GM13976 (cell line): Measurements from ENCODE around the gene ADGRG6.

ENCODE experiments used
- DNase-seq: peaks from one replicate; pipeline ENCODE4 v3.0.0; 2012; ENCODE audit warnings: low spot score
- CTCF ChIP-seq: IDR thresholded peaks from 2 replicates; pipeline ENCODE4 v1.5.1; 2012; ENCODE audit warnings: borderline replicate concordance, mild to moderate bottlenecking; ENCODE audit not compliant: insufficient read depth; ENCODE audit errors: extremely low read depth, missing control alignments, control extremely low read depth
- in situ Hi-C: fragments of 300-500 bp; cut with MboI; formaldehyde crosslinking; loops from one replicate; pipeline ENCODE4 v1.12.0; 2022; ENCODE audit warnings: low sequenced_read_pairs, mixed read lengths, inconsistent platforms; ENCODE audit not compliant: unreplicated experiment

ADGRG6 gene

DNA sequence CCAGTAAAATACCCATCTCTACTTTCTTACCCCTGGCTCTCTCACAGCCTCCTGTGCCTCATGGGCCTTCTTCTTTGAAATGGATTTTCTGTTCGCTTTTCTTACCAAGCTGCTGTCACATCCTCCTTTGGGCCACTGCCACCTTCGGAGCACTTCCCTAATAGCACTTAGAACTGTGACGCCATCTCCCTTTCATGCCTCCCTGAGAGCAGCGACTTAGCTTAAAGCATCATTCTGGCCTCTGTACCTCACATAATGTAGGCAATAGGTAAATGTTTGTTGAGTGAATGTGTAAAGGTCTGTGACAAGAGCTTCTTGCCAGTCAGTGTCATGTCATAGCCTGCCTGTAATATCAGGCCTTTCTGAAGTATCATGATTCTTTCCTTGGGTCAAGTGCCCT is 78.8 kb downstream of the ADGRG6 start:
- in situ Hi-C loops: no loop called here
- TF ChIP-seq CTCF: no peak
- DNase-seq: no peak

DNA sequence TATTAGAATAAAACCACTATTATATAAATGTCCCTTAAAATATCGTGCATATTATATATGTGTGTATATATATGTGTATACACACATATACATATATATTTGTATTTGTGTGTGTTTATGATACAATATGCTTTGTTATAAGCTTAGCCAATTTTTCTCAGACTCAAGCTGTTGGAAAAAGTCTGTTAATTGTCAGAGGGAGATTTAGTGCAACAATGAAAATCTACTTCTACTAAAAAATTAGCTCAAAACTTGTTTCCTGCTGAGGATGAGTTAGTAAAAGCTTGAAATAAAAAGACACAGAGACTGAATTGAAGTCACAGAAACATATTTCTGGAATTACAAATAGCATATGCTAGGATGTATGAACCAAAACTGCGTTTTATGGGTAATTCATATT is 79.4 kb downstream of the ADGRG6 start:
- in situ Hi-C loops: no loop called here
- no peak for DNase-seq

GRCh38 chr6:142381845-142382378 is 80.1 kb downstream of the ADGRG6 start:
- in situ Hi-C loops: no loop called here
- DNase-seq: no peak
- TF ChIP-seq CTCF: no peak

More for the DNA sequence above, 79.4 kb downstream of the ADGRG6 start:
- TF ChIP-seq CTCF: no peak

DNA sequence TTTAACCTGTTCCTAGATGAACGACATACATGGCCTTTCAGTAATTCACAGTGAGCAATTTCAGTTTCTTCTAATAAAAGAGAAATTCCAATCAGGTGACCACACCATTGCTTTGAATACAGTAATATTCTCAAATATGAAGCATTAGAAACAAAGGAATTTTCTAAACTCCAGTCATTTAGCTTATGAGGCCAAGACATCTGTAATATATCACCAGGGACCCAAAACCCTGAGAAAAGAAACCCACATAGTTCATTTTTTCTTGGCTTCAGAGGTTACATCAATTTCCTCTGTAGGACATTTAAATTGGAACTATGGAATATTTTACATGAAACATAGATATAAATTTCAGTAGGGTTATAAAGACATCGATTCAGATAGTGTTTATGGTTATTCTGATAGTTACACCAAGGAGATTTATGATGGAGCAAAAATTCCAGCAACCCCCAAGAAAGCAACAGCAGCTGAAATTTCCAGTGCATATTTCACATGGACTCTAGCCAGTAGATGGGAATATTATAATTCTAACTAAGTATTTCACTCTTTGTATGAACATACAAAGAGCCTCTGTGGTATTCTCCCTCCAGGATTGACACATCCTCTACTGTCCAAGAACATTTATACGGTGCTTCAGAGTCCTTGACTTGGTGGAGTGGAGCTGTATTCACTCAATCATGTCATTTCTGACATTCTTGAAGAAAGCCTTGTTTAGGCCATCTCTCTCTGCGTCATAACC is 82.9 kb downstream of the ADGRG6 start:
- no peak for TF ChIP-seq CTCF
- DNase-seq: no peak
- in situ Hi-C loops: no loop called here

DNA sequence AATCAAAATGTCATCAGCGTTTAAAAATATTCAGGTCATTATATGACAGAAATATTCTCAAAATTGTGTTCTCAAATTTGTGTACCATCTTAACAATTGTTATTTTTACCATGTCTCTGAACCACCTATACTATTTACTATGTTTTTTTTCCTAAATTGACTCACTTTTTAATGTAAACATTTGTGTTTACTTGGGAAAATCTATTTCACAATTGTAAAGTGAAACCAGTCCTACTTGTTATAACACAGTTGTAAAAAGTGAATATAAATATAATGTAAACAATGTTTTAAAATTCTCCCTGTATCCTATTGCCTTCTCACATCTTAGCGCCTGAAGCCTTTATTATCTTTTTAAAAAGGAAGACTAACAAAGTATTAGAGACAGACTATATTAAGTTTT is 83.5 kb downstream of the ADGRG6 start:
- in situ Hi-C loops: no loop called here
- DNase-seq: no peak
- no peak for TF ChIP-seq CTCF

DNA sequence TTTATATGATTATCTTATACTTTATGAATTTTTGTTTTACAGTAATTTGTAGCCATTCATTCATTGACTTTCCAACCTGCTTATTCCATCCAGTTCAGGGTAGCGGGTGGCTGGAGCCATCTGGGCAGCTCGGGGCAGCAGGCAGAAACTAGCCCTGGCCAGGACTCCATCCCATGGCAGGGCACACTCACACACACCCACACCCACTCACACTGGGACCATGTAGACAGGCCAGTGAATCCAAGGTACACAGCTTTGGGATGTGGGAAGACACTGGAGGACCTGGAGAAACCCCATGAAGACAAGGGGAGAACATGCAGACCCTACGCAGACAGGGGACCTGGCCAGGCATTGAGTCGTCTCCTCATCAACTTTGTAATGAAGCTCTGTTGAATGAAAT is 84.8 kb downstream of the ADGRG6 start:
- in situ Hi-C loops: no loop called here
- no peak for DNase-seq
- TF ChIP-seq CTCF: no peak
